Measurements from ENCODE around the gene GAPVD1. TPM values are rescaled to one million over a fixed set of nuclear protein-coding genes. Genes with fewer than 3 reads are reported as not detected.

The GAPVD1 gene
- total RNA-seq, 1 experiment from 2014 or later: 30.5 TPM

- no peak overlapping the region for H3K27ac ChIP-seq (ENCODE audit: low read length)
- no peaks in the 10 kb centered on the region for H4K20me1 ChIP-seq (ENCODE audit: low read length)
- H3K4me3 ChIP-seq (ENCODE audit: low read length): no peak overlapping the region
- no peak overlapping the region for H2AFZ ChIP-seq (ENCODE audit: low read length)
- peaks cover 7% of the 10 kb centered on the region; the same call in 1 of the 2 replicates for H3K4me1 ChIP-seq (ENCODE audit: insufficient read depth, low read length)
- DNase-seq: no peak
- H3K9me2 ChIP-seq (replicated peaks; ENCODE audit: low read length): no peaks in the 10 kb centered on the region
- H3K79me2 ChIP-seq (ENCODE audit: low read length): no peaks in the 10 kb centered on the region
- no peak overlapping the region for H3K4me2 ChIP-seq (ENCODE audit: low read length)
- H3K9me3 ChIP-seq (ENCODE audit: low read length): no peaks in the 10 kb centered on the region
- no peak overlapping the region for H3K9ac ChIP-seq (ENCODE audit: low read length)
- POLR2A ChIA-PET (ENCODE audit: unreplicated experiment): no interaction called here
- ATAC-seq: no peak
- no peaks in the 10 kb centered on the region for H3F3A ChIP-seq (ENCODE audit: low read length, unreplicated experiment)
- intact Hi-C loops (cut with micrococcal nuclease): no loop called here
- CTCF ChIA-PET: no interaction called here
- no TSS peak for BruUV-seq (replicated peaks)
- TF ChIP-seq CTCF (conservative IDR thresholded peaks at IDR 0.05; ENCODE audit: low read depth, low read length) (no peak), EZH2 (IDR thresholded peaks at IDR 0.05; ENCODE audit: low read length, unreplicated experiment) (no peak), EZH2phosphoT487 (IDR thresholded peaks at IDR 0.05; ENCODE audit: borderline replicate concordance, low read length) (no peak)
- H3K27me3 ChIP-seq (ENCODE audit: low read length): no peaks in the 10 kb centered on the region
- peaks cover 11% of the 10 kb centered on the region for H3K36me3 ChIP-seq (ENCODE audit: low read depth, low read length)
Observed at GRCh38 chr9:125337236-125337635, 75.6 kb downstream of the GAPVD1 start.

GRCh38 chr9:125338929-125339328, 77.3 kb downstream of the GAPVD1 start:
- DNase-seq: no peak
- no peak overlapping the region for H3K27ac ChIP-seq (ENCODE audit: low read length)
- H3K27me3 ChIP-seq (ENCODE audit: low read length): no peaks in the 10 kb centered on the region
- intact Hi-C loops (cut with micrococcal nuclease): no loop called here
- no peaks in the 10 kb centered on the region for H3K9me2 ChIP-seq (replicated peaks; ENCODE audit: low read length)
- H4K20me1 ChIP-seq (ENCODE audit: low read length): no peaks in the 10 kb centered on the region
- no peaks in the 10 kb centered on the region for H3F3A ChIP-seq (ENCODE audit: low read length, unreplicated experiment)
- no TSS peak for BruUV-seq (replicated peaks)
- H3K4me1 ChIP-seq (ENCODE audit: insufficient read depth, low read length): peaks cover 9% of the 10 kb centered on the region
- no peaks in the 10 kb centered on the region for H3K79me2 ChIP-seq (ENCODE audit: low read length)
- ATAC-seq: no peak
- H3K9ac ChIP-seq (ENCODE audit: low read length): no peak overlapping the region
- ChIA-PET POLR2A (ENCODE audit: unreplicated experiment) (no interaction called here), CTCF (no interaction called here)
- peaks cover 14% of the 10 kb centered on the region for H3K36me3 ChIP-seq (ENCODE audit: low read depth, low read length)
- no peaks in the 10 kb centered on the region for H3K9me3 ChIP-seq (ENCODE audit: low read length)
- H3K4me2 ChIP-seq (ENCODE audit: low read length): no peak overlapping the region
- TF ChIP-seq CTCF (conservative IDR thresholded peaks at IDR 0.05; ENCODE audit: low read depth, low read length) (no peak), EZH2 (IDR thresholded peaks at IDR 0.05; ENCODE audit: low read length, unreplicated experiment) (no peak), EZH2phosphoT487 (IDR thresholded peaks at IDR 0.05; ENCODE audit: borderline replicate concordance, low read length) (no peak)
- H3K4me3 ChIP-seq (ENCODE audit: low read length): no peak overlapping the region
- H2AFZ ChIP-seq (ENCODE audit: low read length): no peak overlapping the region

GRCh38 chr9:125341566-125341965, 79.9 kb downstream of the GAPVD1 start:
- no peak overlapping the region for H3K9ac ChIP-seq (ENCODE audit: low read length)

More at GRCh38 chr9:125341566-125341965, 79.9 kb downstream of the GAPVD1 start:
- intact Hi-C loops (cut with micrococcal nuclease): loop anchor here (1.0 kb wide), 1 partner anchor 12 kb away; no protein-coding TSS in a partner anchor
- H3K27ac ChIP-seq (ENCODE audit: low read length): no peak overlapping the region
- DNase-seq: peak; percentile 4
- H3K4me1 ChIP-seq (ENCODE audit: insufficient read depth, low read length): peaks cover 9% of the 10 kb centered on the region
- H2AFZ ChIP-seq (ENCODE audit: low read length): no peak overlapping the region
- H3K4me3 ChIP-seq (ENCODE audit: low read length): no peak overlapping the region
- no TSS peak for BruUV-seq (replicated peaks)
- H3K79me2 ChIP-seq (ENCODE audit: low read length): no peaks in the 10 kb centered on the region
- ATAC-seq: peak; percentile 67
- no peaks in the 10 kb centered on the region for H3K9me2 ChIP-seq (replicated peaks; ENCODE audit: low read length)
- no peaks in the 10 kb centered on the region for H3K27me3 ChIP-seq (ENCODE audit: low read length)
- ChIA-PET POLR2A (ENCODE audit: unreplicated experiment) (interaction anchor here (0.5 to 0.8 kb wide), 3 partner anchors 95 to 107 kb away, joined by 3 to 7 read pairs (median 4); no protein-coding TSS in a partner anchor), CTCF (no interaction called here)
- no peaks in the 10 kb centered on the region for H4K20me1 ChIP-seq (ENCODE audit: low read length)
- peaks cover 14% of the 10 kb centered on the region for H3K36me3 ChIP-seq (ENCODE audit: low read depth, low read length)
- H3F3A ChIP-seq (ENCODE audit: low read length, unreplicated experiment): no peaks in the 10 kb centered on the region
- no peak overlapping the region for H3K4me2 ChIP-seq (ENCODE audit: low read length)
- no peaks in the 10 kb centered on the region for H3K9me3 ChIP-seq (ENCODE audit: low read length)
- no peak for TF ChIP-seq CTCF (conservative IDR thresholded peaks at IDR 0.05; ENCODE audit: low read depth, low read length)
- no peak for TF ChIP-seq EZH2 (IDR thresholded peaks at IDR 0.05; ENCODE audit: low read length, unreplicated experiment)
- no peak for TF ChIP-seq EZH2phosphoT487 (IDR thresholded peaks at IDR 0.05; ENCODE audit: borderline replicate concordance, low read length)

All from PC-3 (cell line).